ENCODE data around the gene PPP2R2B.

Gene PPP2R2B

GRCh38 chr5:146533882-146534281 is 344.7 kb downstream of the PPP2R2B start:
- DNase-seq = no peak

- DNase-seq = peak; percentile 16 to 84 (median 49)
Observed at GRCh38 chr5:146533260-146533857, 345.2 kb downstream of the PPP2R2B start.

Measured in T-helper 2 cell (primary cell).